CD14-positive monocyte (primary cell): ENCODE results near the gene MTNR1B. TPM values are rescaled to one million over a fixed set of nuclear protein-coding genes. Genes with fewer than 3 reads are reported as not detected.

Experiments used
- DNase-seq, 3 donors: peaks; one replicate each; pipeline ENCODE4 v3.0.0-alpha.2; 2011 to 2022
- H2AFZ ChIP-seq: 2 replicates; pipeline ENCODE4 v1.6.0; 2012; ENCODE audit warnings: mild to moderate bottlenecking, low read depth, low read length, inconsistent platforms; ENCODE audit not compliant: insufficient read depth, poor library complexity, severe bottlenecking
- H3K27ac ChIP-seq, 2 donors: 1 replicate in 1 of 2; 2 replicates in 1 of 2; pipeline ENCODE4 v1.5.1; 2012 to 2013; ENCODE audit warnings: low read length in 2 of 2, control low read depth in 1 of 2, inconsistent platforms in 1 of 2, low read depth in 1 of 2, mild to moderate bottlenecking in 1 of 2
- H3K27me3 ChIP-seq, 2 donors: one replicate each; pipeline versions ENCODE4 v1.6.0 to v1.6.1; 2011 to 2013; ENCODE audit warnings: low read length in 2 of 2; ENCODE audit not compliant: control insufficient read depth in 2 of 2, insufficient read depth in 2 of 2
- H3K36me3 ChIP-seq, 2 donors: replicated peaks in 1 of 2; 1 replicate in 1 of 2; 2 replicates in 1 of 2; pipeline versions ENCODE4 v1.5.1 to v1.6.1; 2012 to 2013; ENCODE audit warnings: low read length in 2 of 2, control low read depth in 1 of 2, inconsistent platforms in 1 of 2, mild to moderate bottlenecking in 1 of 2; ENCODE audit not compliant: insufficient read depth in 2 of 2, control insufficient read depth in 1 of 2
- H3K4me1 ChIP-seq, 2 donors: 1 replicate in 1 of 2; 2 replicates in 1 of 2; pipeline versions ENCODE4 v1.5.1 to v1.6.1; 2012 to 2013; ENCODE audit warnings: low read length in 2 of 2, control low read depth in 1 of 2, inconsistent platforms in 1 of 2, mild to moderate bottlenecking in 1 of 2, moderate library complexity in 1 of 2; ENCODE audit not compliant: insufficient read depth in 2 of 2, control insufficient read depth in 1 of 2
- H3K4me2 ChIP-seq: replicated peaks from 2 replicates; pipeline ENCODE3; 2012; ENCODE audit warnings: low read length, moderate library complexity, mild to moderate bottlenecking; ENCODE audit not compliant: poor library complexity, severe bottlenecking; ENCODE audit errors: extremely low read depth
- H3K4me3 ChIP-seq, 3 experiments: fragments of 200-600 bp in 1 of 3; sonication (generic) in 1 of 3; replicated peaks in 1 of 3; 1 replicate in 2 of 3; 2 replicates in 1 of 3; pipeline ENCODE4 v1.5.1; 2011 to 2013; ENCODE audit warnings: low read length in 3 of 3, mild to moderate bottlenecking in 3 of 3, control low read depth in 2 of 3, low read depth in 2 of 3, inconsistent platforms in 1 of 3, moderate library complexity in 1 of 3
- H3K79me2 ChIP-seq: 2 replicates; pipeline ENCODE4 v1.6.0; 2012; ENCODE audit warnings: mild to moderate bottlenecking, control low read depth, inconsistent platforms, low read length, moderate library complexity; ENCODE audit not compliant: insufficient read depth
- H3K9ac ChIP-seq: 2 replicates; pipeline ENCODE4 v1.6.0; 2017; ENCODE audit warnings: low read length, mild to moderate bottlenecking; ENCODE audit not compliant: insufficient read depth, poor library complexity, severe bottlenecking
- H3K9me3 ChIP-seq, 2 donors: replicated peaks in 1 of 2; 1 replicate in 1 of 2; 2 replicates in 1 of 2; pipeline versions ENCODE4 v1.5.1 to v1.6.1; 2012 to 2013; ENCODE audit warnings: low read length in 2 of 2, control low read depth in 1 of 2; ENCODE audit not compliant: control insufficient read depth in 1 of 2, insufficient read depth in 1 of 2
- H4K20me1 ChIP-seq: 2 replicates; pipeline ENCODE4 v1.6.0; 2012; ENCODE audit warnings: mild to moderate bottlenecking, low read length, control low read depth, moderate library complexity; ENCODE audit not compliant: insufficient read depth
- H3K27ac Mint-ChIP-seq, 7 donors: one replicate each; pipeline ENCODE4 v1.8.0; 2020; ENCODE audit warnings: mild to moderate bottlenecking in 7 of 7, mixed read lengths in 7 of 7, moderate library complexity in 6 of 7, inconsistent platforms in 2 of 7
- H3K27me3 Mint-ChIP-seq, 3 donors: one replicate each; pipeline ENCODE4 v1.8.0; 2021 to 2022; ENCODE audit warnings: low read depth in 3 of 3, mild to moderate bottlenecking in 3 of 3, mixed read lengths in 3 of 3, moderate library complexity in 3 of 3, inconsistent platforms in 1 of 3
- H3K36me3 Mint-ChIP-seq, 2 donors: one replicate each; pipeline ENCODE4 v1.8.0; 2020; ENCODE audit warnings: mixed read lengths in 2 of 2, inconsistent platforms in 1 of 2, mild to moderate bottlenecking in 1 of 2
- H3K4me1 Mint-ChIP-seq: one replicate; pipeline ENCODE4 v1.8.0; 2020; ENCODE audit warnings: mild to moderate bottlenecking, mixed read lengths
- H3K4me3 Mint-ChIP-seq, 2 donors: one replicate each; pipeline ENCODE4 v1.8.0; 2020; ENCODE audit warnings: mild to moderate bottlenecking in 2 of 2, mixed read lengths in 2 of 2, moderate library complexity in 1 of 2
- H3K9me3 Mint-ChIP-seq, 7 donors: one replicate each; pipeline ENCODE4 v1.8.0; 2020 to 2022; ENCODE audit warnings: mixed read lengths in 7 of 7, mild to moderate bottlenecking in 6 of 7, moderate library complexity in 6 of 7, inconsistent platforms in 2 of 7
- CTCF ChIP-seq: fragments of 200-600 bp; IDR thresholded peaks from one replicate; pipeline ENCODE4 v1.8.0; 2022; ENCODE audit warnings: antibody characterized with exemption, mild to moderate bottlenecking
- WGBS: methylation state at CpG from one replicate; pipeline ENCODE4 v1.1.5; 2013; ENCODE audit warnings: missing lambda C conversion rate; ENCODE audit not compliant: insufficient coverage; 5-methylcytosine and 5-hydroxymethylcytosine counted together
- intact Hi-C, 2 donors: fragments of 100-400 bp; cut with micrococcal nuclease; formaldehyde crosslinking; loops; one replicate each; pipeline versions ENCODE4 v1.15.0 to v1.15.1; 2023
- polyA plus RNA-seq, 3 donors: library from polyadenylated mRNA; depleted of rRNA in 1 of 3; unstranded in 2 of 3; stranded (reverse) in 1 of 3; fragments of 300-500 nt in 2 of 3; fragments of >200 nt in 1 of 3; fragmentation: Illumina TruSeq in 2 of 3; gene quantifications; 1 replicate in 2 of 3; 2 replicates in 1 of 3; pipeline ENCODE4 v1.2.3, GENCODE V29; 2012 to 2021

Gene MTNR1B
- polyA plus RNA-seq, 3 donors, result not detected

GRCh38 chr11:92977401-92977800 is 8.0 kb downstream of the MTNR1B start:
- no peaks in the 10 kb centered on the region for H3K79me2 ChIP-seq
- Mint-ChIP-seq H3K4me1 (no peaks in the 10 kb centered on the region), H3K36me3 (no peaks in the 10 kb centered on the region), H3K4me3 (no peak overlapping the region), H3K9me3 (peaks cover 0 to 16% (median 6%) of the 10 kb centered on the region in 7 donors), H3K27ac (no peak overlapping the region), H3K27me3 (peaks cover 0 to 10% (median 0%) of the 10 kb centered on the region in 3 donors)
- no peak overlapping the region for H3K27ac ChIP-seq
- no peak overlapping the region for H3K4me3 ChIP-seq
- H3K4me1 ChIP-seq, result no peaks in the 10 kb centered on the region
- H3K9me3 ChIP-seq, result peaks cover 0 to 16% of the 10 kb centered on the region in 2 donors
- no peaks in the 10 kb centered on the region for H4K20me1 ChIP-seq
- intact Hi-C loops, result no loop called here
- H3K27me3 ChIP-seq, result no peaks in the 10 kb centered on the region
- no peak for DNase-seq
- no peak for TF ChIP-seq CTCF
- no peak overlapping the region for H3K9ac ChIP-seq
- no peak overlapping the region for H2AFZ ChIP-seq
- no CpG with 5 or more reads among the region's 2 CpGs for WGBS
- H3K4me2 ChIP-seq, result no peak overlapping the region
- no peaks in the 10 kb centered on the region for H3K36me3 ChIP-seq

GRCh38 chr11:92978271-92979111 is 9.0 kb downstream of the MTNR1B start:
- Mint-ChIP-seq H3K9me3 (peaks cover 0 to 19% (median 10%) of the 10 kb centered on the region in 7 donors), H3K27me3 (peaks cover 0 to 7% (median 0%) of the 10 kb centered on the region in 3 donors), H3K4me1 (no peaks in the 10 kb centered on the region), H3K36me3 (no peaks in the 10 kb centered on the region), H3K27ac (no peak overlapping the region), H3K4me3 (no peak overlapping the region)
- intact Hi-C loops, result no loop called here
- no peak for DNase-seq
- no peaks in the 10 kb centered on the region for H3K4me1 ChIP-seq
- H3K36me3 ChIP-seq, result no peaks in the 10 kb centered on the region
- WGBS, result no CpG with 5 or more reads among the region's 7 CpGs
- no peak for TF ChIP-seq CTCF
- no peaks in the 10 kb centered on the region for H3K79me2 ChIP-seq
- H2AFZ ChIP-seq, result no peak overlapping the region
- no peak overlapping the region for H3K9ac ChIP-seq
- H3K27ac ChIP-seq, result no peak overlapping the region
- H3K4me3 ChIP-seq, result no peak overlapping the region
- no peaks in the 10 kb centered on the region for H4K20me1 ChIP-seq
- H3K27me3 ChIP-seq, result no peaks in the 10 kb centered on the region
- peaks cover 0 to 17% of the 10 kb centered on the region in 2 donors for H3K9me3 ChIP-seq
- H3K4me2 ChIP-seq, result no peak overlapping the region
